Chondrocyte (in vitro differentiated cells): ENCODE results near the gene FEZ2. TPM values are rescaled to one million over a fixed set of nuclear protein-coding genes. Genes with fewer than 3 reads are reported as not detected.

Experiments
- DNase-seq: peaks from one replicate; pipeline ENCODE4 v3.0.0; 2021; ENCODE audit warnings: mixed read lengths, low spot score
- H3K27ac Mint-ChIP-seq: one replicate; pipeline ENCODE4 v1.8.0; 2021; ENCODE audit warnings: mild to moderate bottlenecking, moderate library complexity, mixed read lengths; ENCODE audit not compliant: unreplicated experiment
- H3K27me3 Mint-ChIP-seq: 2 replicates; pipeline ENCODE4 v1.8.0; 2021; ENCODE audit warnings: low read depth, mixed read lengths
- H3K36me3 Mint-ChIP-seq: 2 replicates; pipeline ENCODE4 v1.8.0; 2021; ENCODE audit warnings: low read depth, mixed read lengths
- H3K4me1 Mint-ChIP-seq: 2 replicates; pipeline ENCODE4 v1.8.0; 2021; ENCODE audit warnings: low read depth, mild to moderate bottlenecking, mixed read lengths
- H3K4me3 Mint-ChIP-seq: one replicate; pipeline ENCODE4 v1.8.0; 2021; ENCODE audit warnings: mild to moderate bottlenecking, moderate library complexity, mixed read lengths; ENCODE audit not compliant: unreplicated experiment
- H3K9me3 Mint-ChIP-seq: 2 replicates; pipeline ENCODE4 v1.8.0; 2021; ENCODE audit warnings: low read depth, mixed read lengths
- total RNA-seq: library from RNA; stranded (reverse); gene quantifications from 3 replicates; pipeline ENCODE4 v1.2.1, GENCODE V29; 2021
- TF ChIP-seq, protein P1 (sequence below): fragments of 200-600 bp; sonication (generic); IDR thresholded peaks from 2 replicates; pipeline ENCODE4 v1.5.0; 2021; ENCODE audit warnings: antibody characterized with exemption, mild to moderate bottlenecking, moderate library complexity

Gene FEZ2
- total RNA-seq, 1 donor from 2014 or later = 46.8 TPM

DNA sequence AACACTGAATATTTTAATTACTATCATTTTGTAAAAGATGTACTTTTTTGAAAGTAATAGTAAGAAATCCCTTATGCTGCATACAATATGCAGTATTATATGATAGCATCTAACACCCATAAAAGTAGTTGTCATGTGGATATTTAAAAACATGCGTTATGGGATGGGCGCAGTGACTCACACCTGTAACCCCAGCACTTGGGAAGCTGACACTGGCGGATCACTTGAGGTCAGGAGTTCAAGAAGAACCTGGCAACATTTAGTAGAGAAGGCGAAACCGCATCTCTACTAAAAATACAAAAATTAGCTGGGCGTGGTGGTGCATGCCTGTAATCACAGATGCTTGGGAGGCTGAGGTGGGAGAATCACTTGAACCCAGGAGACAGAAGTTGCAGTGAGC lies 88.9 kb downstream of the FEZ2 start:
- Mint-ChIP-seq H3K4me1 (peaks cover 24% of the 10 kb centered on the region), H3K9me3 (no peaks in the 10 kb centered on the region), H3K27me3 (no peaks in the 10 kb centered on the region), H3K27ac (no peak overlapping the region), H3K4me3 (no peak overlapping the region), H3K36me3 (peaks cover 22% of the 10 kb centered on the region)
- DNase-seq = no peak
- TF ChIP-seq, protein P1, sequence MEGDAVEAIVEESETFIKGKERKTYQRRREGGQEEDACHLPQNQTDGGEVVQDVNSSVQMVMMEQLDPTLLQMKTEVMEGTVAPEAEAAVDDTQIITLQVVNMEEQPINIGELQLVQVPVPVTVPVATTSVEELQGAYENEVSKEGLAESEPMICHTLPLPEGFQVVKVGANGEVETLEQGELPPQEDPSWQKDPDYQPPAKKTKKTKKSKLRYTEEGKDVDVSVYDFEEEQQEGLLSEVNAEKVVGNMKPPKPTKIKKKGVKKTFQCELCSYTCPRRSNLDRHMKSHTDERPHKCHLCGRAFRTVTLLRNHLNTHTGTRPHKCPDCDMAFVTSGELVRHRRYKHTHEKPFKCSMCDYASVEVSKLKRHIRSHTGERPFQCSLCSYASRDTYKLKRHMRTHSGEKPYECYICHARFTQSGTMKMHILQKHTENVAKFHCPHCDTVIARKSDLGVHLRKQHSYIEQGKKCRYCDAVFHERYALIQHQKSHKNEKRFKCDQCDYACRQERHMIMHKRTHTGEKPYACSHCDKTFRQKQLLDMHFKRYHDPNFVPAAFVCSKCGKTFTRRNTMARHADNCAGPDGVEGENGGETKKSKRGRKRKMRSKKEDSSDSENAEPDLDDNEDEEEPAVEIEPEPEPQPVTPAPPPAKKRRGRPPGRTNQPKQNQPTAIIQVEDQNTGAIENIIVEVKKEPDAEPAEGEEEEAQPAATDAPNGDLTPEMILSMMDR = no peak

DNA sequence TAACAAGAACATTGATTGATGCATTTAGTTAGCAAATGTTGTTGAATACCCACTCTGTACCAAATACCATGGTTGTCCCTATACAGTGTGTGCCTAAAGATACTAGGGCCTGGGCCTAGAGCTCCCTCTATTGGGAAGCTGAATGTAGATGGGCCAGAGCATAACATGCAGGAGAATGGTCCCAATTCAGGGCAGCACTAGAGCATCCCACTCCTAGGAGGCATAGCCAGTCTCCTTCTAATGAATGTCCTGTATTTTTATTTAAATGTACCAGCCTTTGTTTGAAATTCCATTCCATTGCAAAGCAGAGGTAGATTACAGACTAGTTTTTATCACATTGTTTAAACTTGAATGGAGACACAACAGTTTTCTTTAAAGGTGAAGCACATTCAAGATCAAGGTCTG lies 90.6 kb downstream of the FEZ2 start:
- no peaks in the 10 kb centered on the region for H3K27me3 Mint-ChIP-seq
- TF ChIP-seq, protein P1 = peak; percentile 92
- peaks cover 17% of the 10 kb centered on the region for H3K36me3 Mint-ChIP-seq

More for the DNA sequence above, 90.6 kb downstream of the FEZ2 start:
- Mint-ChIP-seq H3K4me1 (peaks cover 18% of the 10 kb centered on the region), H3K4me3 (no peak overlapping the region), H3K9me3 (no peaks in the 10 kb centered on the region), H3K27ac (no peak overlapping the region)
- no peak for DNase-seq

Other genes with a start within 250 kb of the FEZ2 start
- gene CRIM1, start 242.4 kb downstream of the FEZ2 start, total RNA-seq = 99.5 to 194 TPM (median 184 TPM) in 3 replicates
- 0.15 to 2.6 TPM in 2 of 3 replicates, not detected in the other for gene VIT, start 98.5 kb upstream of the FEZ2 start, total RNA-seq